ENCODE measurements around the gene EPN2.

- TF ChIP-seq CTCF (conservative IDR thresholded peaks at IDR 0.05; ENCODE audit: low read length) (no peak), EZH2phosphoT487 (IDR thresholded peaks at IDR 0.05; ENCODE audit: borderline replicate concordance, low read depth, low read length) (no peak)
These were observed 11.2 kb downstream of the EPN2 start for GRCh38 chr17:19248151-19248927.

Measured in OCI-LY7 (cell line).